Naive B cell (primary cell): Measurements from ENCODE around the gene ECHS1. TPM values are rescaled to one million over a fixed set of nuclear protein-coding genes. Genes with fewer than 3 reads are reported as not detected.
A peak's percentile ranks its signal among the peaks of the same experiment; 100 is the strongest.

Source experiments
- ATAC-seq, 2 donors: fragments of 150-1000 bp; cut with Tn5 transposase; 2 replicates each; pipeline ENCODE4 v1.10.0; 2021; ENCODE audit warnings: low read depth in 2 of 2, mild to moderate bottlenecking in 2 of 2, moderate library complexity in 2 of 2
- DNase-seq: peaks from one replicate; pipeline ENCODE4 v3.0.0; 2022
- H3K27ac Mint-ChIP-seq, 6 donors: one replicate each; pipeline ENCODE4 v1.8.0; 2020 to 2022; ENCODE audit warnings: mild to moderate bottlenecking in 6 of 6, mixed read lengths in 6 of 6, moderate library complexity in 5 of 6, inconsistent platforms in 2 of 6
- H3K27me3 Mint-ChIP-seq, 3 donors: one replicate each; pipeline ENCODE4 v1.8.0; 2021 to 2022; ENCODE audit warnings: mixed read lengths in 3 of 3, mild to moderate bottlenecking in 1 of 3
- H3K36me3 Mint-ChIP-seq, 2 donors: one replicate each; pipeline ENCODE4 v1.8.0; 2020 to 2022; ENCODE audit warnings: mixed read lengths in 2 of 2, inconsistent platforms in 1 of 2, mild to moderate bottlenecking in 1 of 2
- H3K4me1 Mint-ChIP-seq, 3 donors: one replicate each; pipeline ENCODE4 v1.8.0; 2020 to 2022; ENCODE audit warnings: mixed read lengths in 3 of 3, inconsistent platforms in 1 of 3, mild to moderate bottlenecking in 1 of 3, moderate library complexity in 1 of 3
- H3K4me3 Mint-ChIP-seq, 8 donors: one replicate each; pipeline ENCODE4 v1.8.0; 2020 to 2022; ENCODE audit warnings: mild to moderate bottlenecking in 8 of 8, mixed read lengths in 8 of 8, moderate library complexity in 8 of 8, inconsistent platforms in 2 of 8
- H3K9me3 Mint-ChIP-seq, 7 donors: one replicate each; pipeline ENCODE4 v1.8.0; 2020 to 2022; ENCODE audit warnings: mixed read lengths in 7 of 7, mild to moderate bottlenecking in 5 of 7, inconsistent platforms in 2 of 7, moderate library complexity in 1 of 7
- polyA plus RNA-seq, 6 donors: library from polyadenylated mRNA; unstranded; fragments of 300-500 nt; fragmentation: Illumina TruSeq; gene quantifications; one replicate each; pipeline ENCODE4 v1.2.3, GENCODE V29; 2021; ENCODE audit warnings: low read depth in 6 of 6

The ECHS1 gene
- polyA plus RNA-seq, 6 donors from 2014 or later: 89.3 to 121 (median 110) TPM

DNA sequence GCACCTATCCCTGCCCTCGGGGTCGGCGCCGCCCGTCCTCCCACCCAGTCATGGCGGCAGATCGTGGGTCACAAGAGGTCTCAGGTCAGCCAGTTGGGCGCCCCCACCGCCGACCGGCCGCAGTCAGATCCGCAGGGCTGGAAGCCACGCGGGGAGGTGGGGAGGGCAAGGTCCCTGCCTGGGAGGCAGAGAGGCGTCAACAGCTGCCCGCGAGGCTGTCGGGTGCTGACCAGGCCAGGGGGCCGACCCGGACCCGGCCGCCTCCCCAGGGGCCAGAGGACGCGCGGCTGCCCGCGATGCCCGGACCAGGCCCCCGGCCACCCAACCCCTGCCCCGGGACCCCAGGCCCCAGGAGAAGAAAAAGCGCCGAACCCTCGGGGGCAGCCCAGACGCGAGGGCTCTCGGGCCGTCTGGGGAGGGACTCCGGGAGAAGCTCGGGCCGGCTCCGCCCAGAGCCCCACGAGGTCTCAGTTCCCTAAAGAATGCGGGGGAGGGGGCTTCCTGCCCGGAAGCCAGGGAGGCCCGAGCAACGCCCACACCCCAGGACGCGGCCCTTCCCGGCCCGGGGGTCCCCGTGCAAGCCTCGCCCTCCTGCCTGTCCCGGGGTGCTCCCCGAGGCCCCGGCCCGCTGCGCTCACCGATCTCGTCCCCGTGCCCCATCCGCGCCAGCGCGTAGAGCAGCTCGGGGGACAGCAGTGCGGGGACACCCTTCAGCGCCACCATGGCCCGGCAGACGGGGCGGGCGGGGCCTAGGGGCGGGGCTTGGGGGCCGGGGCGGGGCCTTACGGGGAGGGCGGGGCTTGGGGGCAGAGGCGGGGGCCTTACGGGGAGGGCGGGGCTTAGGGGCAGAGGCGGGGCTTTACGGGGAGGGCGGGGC, 15.6 kb downstream of the ECHS1 start, which contains the start of gene FUOM:
TSS of gene FUOM (minus strand) at position 735 of the 877 bp plus-strand sequence. CDS start at position 723, 12 bp downstream.
- Mint-ChIP-seq H3K4me3 (peak within 1 kb of the TSS; percentile 62 to 88 (median 80)), H3K27me3 (no peaks in the 10 kb centered on the region), H3K4me1 (peaks cover 24 to 34% (median 32%) of the 10 kb centered on the region in 3 donors), H3K27ac (peak within 1 kb of the TSS in 2 of 6 donors; percentile 85 to 92), H3K9me3 (no peaks in the 10 kb centered on the region), H3K36me3 (no peaks in the 10 kb centered on the region)
- peak; percentile 81 for DNase-seq
- peak; percentile 86 to 88 for ATAC-seq

DNA sequence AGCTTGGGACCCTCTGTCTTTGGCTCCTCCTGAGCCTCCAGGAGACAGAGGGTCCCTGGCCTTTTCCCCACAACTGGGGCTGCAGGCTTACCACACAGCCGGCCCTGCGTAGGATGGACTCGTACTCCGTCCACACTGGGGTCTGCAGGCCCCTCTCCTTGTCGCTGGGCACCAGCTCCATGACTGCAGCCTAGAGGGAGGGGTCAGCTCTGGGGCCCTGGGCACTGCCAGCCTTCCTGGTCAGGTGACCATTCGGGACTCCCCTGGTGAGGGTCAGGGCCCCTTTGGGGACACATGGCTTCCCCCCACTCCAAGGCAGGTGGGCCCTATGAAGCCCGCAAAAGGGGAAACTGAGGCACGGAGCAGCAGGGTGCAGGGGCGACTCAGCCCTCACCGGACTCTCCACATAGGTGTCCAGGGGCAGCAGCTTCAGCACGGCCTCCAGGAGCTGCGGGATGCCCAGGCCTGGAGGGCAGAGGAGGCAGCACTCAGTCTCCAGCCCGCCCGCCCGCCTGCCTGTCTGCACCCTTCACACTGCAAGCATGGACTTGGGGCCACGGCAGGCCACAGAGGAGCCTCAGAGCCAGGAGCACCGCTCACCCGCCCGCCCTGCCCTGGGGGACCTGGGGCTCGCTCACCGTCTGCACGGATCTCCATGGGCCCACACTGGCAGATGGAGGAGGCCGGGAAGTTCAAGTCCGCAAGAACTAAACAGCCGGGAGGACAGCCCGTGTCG, 16.4 kb downstream of the ECHS1 start:
- H3K27me3 Mint-ChIP-seq: no peaks in the 10 kb centered on the region
- H3K4me1 Mint-ChIP-seq: peaks cover 19 to 26% (median 26%) of the 10 kb centered on the region in 3 donors
- DNase-seq (no peak), ATAC-seq (no peak)
- H3K4me3 Mint-ChIP-seq: peak overlapping the region; percentile 62 to 88 (median 80)
- H3K27ac Mint-ChIP-seq: peak overlapping the region in 1 of 6 donors; percentile 85
- no peaks in the 10 kb centered on the region for H3K9me3 Mint-ChIP-seq
- no peaks in the 10 kb centered on the region for H3K36me3 Mint-ChIP-seq

DNA sequence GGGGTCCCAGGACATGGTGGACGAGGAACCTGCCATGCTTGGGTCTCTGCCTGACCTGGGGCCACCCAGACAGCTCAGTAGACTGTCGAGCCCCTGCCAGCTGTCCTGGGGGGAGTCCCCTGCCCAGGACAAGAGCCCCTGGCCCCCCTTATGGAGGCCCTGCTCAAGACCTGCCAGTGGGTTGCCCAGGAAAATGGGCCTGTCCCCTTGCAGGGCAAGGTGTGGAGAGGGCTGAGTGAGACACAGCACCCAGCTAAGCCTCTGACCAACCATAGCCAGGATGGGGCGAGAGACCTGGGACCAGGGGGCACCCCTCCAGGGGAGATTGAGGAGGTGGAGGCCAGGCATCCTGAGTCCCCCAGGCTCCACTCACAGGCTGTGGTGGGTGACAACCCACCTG, 17.2 kb downstream of the ECHS1 start:
- Mint-ChIP-seq H3K4me1 (peaks cover 12 to 18% (median 18%) of the 10 kb centered on the region in 3 donors), H3K9me3 (no peaks in the 10 kb centered on the region), H3K27ac (peak overlapping the region in 1 of 6 donors; percentile 83), H3K27me3 (no peaks in the 10 kb centered on the region), H3K4me3 (peak overlapping the region; percentile 25 to 82 (median 60)), H3K36me3 (no peaks in the 10 kb centered on the region)
- no peak for ATAC-seq
- no peak for DNase-seq

- Mint-ChIP-seq H3K4me3 (no peak overlapping the region), H3K36me3 (no peaks in the 10 kb centered on the region), H3K9me3 (no peaks in the 10 kb centered on the region), H3K27me3 (no peaks in the 10 kb centered on the region), H3K27ac (peak overlapping the region in 1 of 6 donors; percentile 12), H3K4me1 (peaks cover 9 to 12% (median 11%) of the 10 kb centered on the region in 3 donors)
- DNase-seq (no peak), ATAC-seq (no peak)
These were observed 17.9 kb downstream of the ECHS1 start for GRCh38 chr10:133355266-133355665.

DNA sequence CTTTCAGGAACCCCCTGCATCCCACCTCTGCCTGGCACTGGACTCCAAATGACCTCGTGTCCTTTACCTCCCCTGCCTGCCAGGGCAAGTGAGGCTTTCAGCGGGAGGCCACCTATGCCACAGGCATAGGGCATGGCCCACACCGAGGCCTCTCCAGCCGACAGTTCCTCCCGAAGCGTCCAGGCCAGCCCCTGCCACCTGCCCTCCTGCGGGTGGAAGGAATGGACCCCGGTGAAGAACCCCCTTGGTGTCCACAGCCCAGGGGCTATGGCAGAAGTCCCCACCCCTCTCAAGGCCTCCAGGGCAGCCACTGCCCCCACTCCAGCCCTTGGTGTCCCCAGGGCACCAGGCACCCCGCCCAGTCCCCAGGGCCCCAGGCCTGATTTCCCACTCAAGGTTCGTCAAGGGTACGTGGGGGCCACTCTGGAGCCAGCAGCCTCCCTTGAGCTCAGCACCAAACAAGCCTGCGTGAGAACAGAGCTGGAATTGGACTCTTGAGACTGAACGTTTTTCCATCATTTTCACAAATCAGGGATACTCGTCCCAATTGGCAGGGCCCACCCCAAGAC, 18.4 kb downstream of the ECHS1 start:
- Mint-ChIP-seq H3K4me1 (peaks cover 5 to 9% (median 7%) of the 10 kb centered on the region in 3 donors), H3K27me3 (no peaks in the 10 kb centered on the region), H3K4me3 (no peak overlapping the region), H3K27ac (no peak overlapping the region), H3K9me3 (no peaks in the 10 kb centered on the region), H3K36me3 (no peaks in the 10 kb centered on the region)
- ATAC-seq (no peak), DNase-seq (no peak)

GRCh38 chr10:133353988-133354605, 19.1 kb downstream of the ECHS1 start:
- ATAC-seq (no peak), DNase-seq (no peak)
- peaks cover 3 to 5% (median 4%) of the 10 kb centered on the region in 3 donors for H3K27me3 Mint-ChIP-seq
- no peak overlapping the region for H3K4me3 Mint-ChIP-seq
- H3K27ac Mint-ChIP-seq: no peak overlapping the region
- H3K4me1 Mint-ChIP-seq: peaks cover 8 to 14% (median 9%) of the 10 kb centered on the region in 3 donors
- H3K36me3 Mint-ChIP-seq: no peaks in the 10 kb centered on the region
- no peaks in the 10 kb centered on the region for H3K9me3 Mint-ChIP-seq

GRCh38 chr10:133353202-133353959, 19.8 kb downstream of the ECHS1 start:
- DNase-seq (no peak), ATAC-seq (no peak)
- no peak overlapping the region for H3K4me3 Mint-ChIP-seq
- H3K9me3 Mint-ChIP-seq: no peaks in the 10 kb centered on the region
- H3K36me3 Mint-ChIP-seq: no peaks in the 10 kb centered on the region
- peaks cover 10 to 17% (median 12%) of the 10 kb centered on the region in 3 donors for H3K4me1 Mint-ChIP-seq
- peaks cover 5 to 9% (median 8%) of the 10 kb centered on the region in 3 donors for H3K27me3 Mint-ChIP-seq
- no peak overlapping the region for H3K27ac Mint-ChIP-seq

GRCh38 chr10:133351408-133352318, 21.5 kb downstream of the ECHS1 start:
- ATAC-seq (no peak), DNase-seq (no peak)
- Mint-ChIP-seq H3K9me3 (no peaks in the 10 kb centered on the region), H3K4me3 (no peak overlapping the region), H3K4me1 (peaks cover 10 to 17% (median 13%) of the 10 kb centered on the region in 3 donors), H3K27ac (no peak overlapping the region), H3K27me3 (peaks cover 5 to 10% (median 10%) of the 10 kb centered on the region in 3 donors), H3K36me3 (no peaks in the 10 kb centered on the region)

GRCh38 chr10:133350950-133351329, 22.2 kb downstream of the ECHS1 start:
- no peak overlapping the region for H3K4me3 Mint-ChIP-seq
- peaks cover 5 to 17% (median 17%) of the 10 kb centered on the region in 3 donors for H3K27me3 Mint-ChIP-seq
- H3K4me1 Mint-ChIP-seq: peaks cover 10 to 20% (median 10%) of the 10 kb centered on the region in 3 donors
- ATAC-seq: no peak
- no peak overlapping the region for H3K27ac Mint-ChIP-seq
- no peaks in the 10 kb centered on the region for H3K9me3 Mint-ChIP-seq
- H3K36me3 Mint-ChIP-seq: no peaks in the 10 kb centered on the region
- no peak for DNase-seq

DNA sequence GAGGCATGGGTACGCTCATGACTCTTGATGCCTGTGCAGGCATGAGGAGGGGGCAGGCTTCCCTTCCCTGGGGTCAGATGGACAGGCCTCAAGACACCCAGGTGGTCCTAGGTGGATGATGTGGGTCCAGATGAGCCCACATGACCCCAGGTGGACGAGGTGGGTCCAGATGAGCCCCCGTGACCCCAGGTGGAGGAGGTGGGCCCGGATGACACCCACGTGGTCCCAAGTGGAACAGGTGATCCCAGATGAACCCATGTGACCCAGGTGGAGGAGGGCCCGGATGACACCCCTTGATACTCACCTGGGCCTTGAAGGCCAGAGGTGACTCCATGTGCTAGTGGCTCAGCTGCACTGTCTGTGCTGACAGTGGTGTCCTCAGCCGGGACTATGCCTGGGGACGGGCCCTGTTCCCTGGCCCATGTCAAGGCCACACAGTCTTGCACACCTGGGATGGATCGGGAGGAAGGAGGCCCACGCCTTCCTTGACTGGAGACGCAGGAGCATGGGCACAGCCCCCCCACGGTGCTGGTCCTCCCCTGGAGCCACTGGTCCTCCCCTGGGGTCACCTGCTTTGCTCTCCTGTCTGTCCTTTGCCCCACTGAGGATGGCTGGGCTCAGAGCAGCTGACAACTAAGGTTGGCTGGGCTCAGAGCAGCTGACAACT, 22.7 kb downstream of the ECHS1 start:
- H3K9me3 Mint-ChIP-seq: peaks cover 0 to 1% (median 0%) of the 10 kb centered on the region in 7 donors
- no peaks in the 10 kb centered on the region for H3K36me3 Mint-ChIP-seq
- peaks cover 10 to 22% (median 22%) of the 10 kb centered on the region in 3 donors for H3K27me3 Mint-ChIP-seq
- no peak for DNase-seq
- H3K4me3 Mint-ChIP-seq: no peak overlapping the region
- ATAC-seq: no peak
- peaks cover 10 to 20% (median 14%) of the 10 kb centered on the region in 3 donors for H3K4me1 Mint-ChIP-seq
- H3K27ac Mint-ChIP-seq: peak overlapping the region in 1 of 6 donors; percentile 32

GRCh38 chr10:133349577-133350011, 23.6 kb downstream of the ECHS1 start:
- no peak for DNase-seq
- no peaks in the 10 kb centered on the region for H3K36me3 Mint-ChIP-seq
- no peak for ATAC-seq
- H3K27ac Mint-ChIP-seq: no peak overlapping the region
- peaks cover 12 to 30% (median 30%) of the 10 kb centered on the region in 3 donors for H3K27me3 Mint-ChIP-seq
- H3K4me1 Mint-ChIP-seq: peaks cover 10 to 24% (median 14%) of the 10 kb centered on the region in 3 donors
- peaks cover 0 to 3% (median 0%) of the 10 kb centered on the region in 7 donors for H3K9me3 Mint-ChIP-seq
- no peak overlapping the region for H3K4me3 Mint-ChIP-seq
